ENCODE measurements around the gene SMIM11.
"Not testable (repeated sequence)": the region's sequence is repeated elsewhere in the genome, so short reads cannot be mapped to it uniquely, and the experiment has no call there.

SMIM11 gene

DNA sequence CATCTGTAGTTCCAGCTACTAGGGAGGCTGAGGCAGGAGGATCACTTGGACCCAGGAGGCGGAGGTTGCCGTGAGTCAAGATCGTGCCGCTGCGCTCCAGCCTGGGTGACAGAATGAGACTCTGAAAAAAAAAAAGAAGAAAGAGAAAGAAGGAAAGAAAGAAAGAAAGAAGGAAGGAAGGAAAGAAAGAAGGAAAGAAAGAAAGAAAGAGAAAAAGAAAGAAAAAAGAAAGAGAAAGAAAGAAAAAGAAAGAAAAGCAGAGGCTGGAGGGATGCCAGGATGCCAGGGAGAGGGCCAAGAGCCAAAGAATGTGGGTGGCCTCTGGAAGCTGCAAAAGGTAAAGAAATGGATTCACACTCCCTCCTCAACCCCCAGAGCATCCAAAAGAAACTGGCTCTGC is 19.7 kb upstream of the SMIM11 start:
- DNase-seq (ENCODE audit: low read depth), result no peak

DNA sequence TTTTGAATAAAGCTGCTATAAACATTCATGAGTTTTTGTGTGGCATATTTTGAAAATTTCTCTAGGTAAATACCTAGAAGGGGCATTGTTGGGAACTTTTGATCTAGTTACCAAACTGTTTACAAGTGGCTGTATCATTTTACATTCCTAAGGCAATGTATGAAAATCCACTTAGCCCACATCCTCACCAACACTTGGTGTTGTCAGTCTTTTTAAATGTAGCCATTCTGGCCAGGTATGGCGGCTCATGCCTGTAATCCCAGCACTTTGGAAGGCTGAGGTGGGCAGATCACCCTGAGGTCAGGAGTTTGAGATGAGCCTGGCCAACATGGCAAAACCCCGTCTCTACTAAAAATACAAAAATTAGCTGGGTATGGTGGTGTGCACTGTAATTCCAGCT is 17.4 kb upstream of the SMIM11 start:
- DNase-seq (ENCODE audit: low read depth), result no peak

DNA sequence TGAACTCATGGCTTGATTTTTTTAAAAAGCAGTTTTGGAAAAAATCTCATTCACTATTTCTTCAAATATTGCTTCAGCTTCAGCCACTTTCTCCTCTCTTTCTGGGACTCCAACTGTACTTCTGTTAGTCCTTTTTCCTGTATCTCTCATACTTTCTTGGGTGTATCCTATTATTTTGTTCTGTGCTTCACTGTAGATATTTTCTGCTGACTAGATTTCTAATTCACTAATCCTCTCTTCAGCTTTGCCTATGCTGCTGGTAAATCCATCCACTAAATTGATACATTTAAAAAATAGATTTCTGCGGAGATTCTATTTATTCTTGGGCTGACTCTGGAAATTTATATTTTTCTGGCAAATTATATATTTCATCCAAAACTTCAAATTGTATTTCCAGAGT is 16.4 kb upstream of the SMIM11 start:
- no peak for DNase-seq (ENCODE audit: low read depth)

- no peak for DNase-seq (ENCODE audit: low read depth)
Observed at GRCh38 chr21:34360488-34361241, 14.6 kb upstream of the SMIM11 start.

GRCh38 chr21:34362136-34362444 is 13.2 kb upstream of the SMIM11 start:
- no peak for DNase-seq (ENCODE audit: low read depth)

- DNase-seq (ENCODE audit: low read depth), result no peak
Observed at GRCh38 chr21:34362670-34363069, 12.6 kb upstream of the SMIM11 start.

GRCh38 chr21:34363733-34364132 is 11.6 kb upstream of the SMIM11 start, which contains the start of gene KCNE2:
TSS of gene KCNE2 (plus strand) at chr21:34364006. CDS start at chr21:34370479, 6,473 bp downstream.
- no peak for DNase-seq (ENCODE audit: low read depth)

- DNase-seq (ENCODE audit: low read depth), result no peak
Observed at GRCh38 chr21:34364921-34365320, 10.4 kb upstream of the SMIM11 start.

DNA sequence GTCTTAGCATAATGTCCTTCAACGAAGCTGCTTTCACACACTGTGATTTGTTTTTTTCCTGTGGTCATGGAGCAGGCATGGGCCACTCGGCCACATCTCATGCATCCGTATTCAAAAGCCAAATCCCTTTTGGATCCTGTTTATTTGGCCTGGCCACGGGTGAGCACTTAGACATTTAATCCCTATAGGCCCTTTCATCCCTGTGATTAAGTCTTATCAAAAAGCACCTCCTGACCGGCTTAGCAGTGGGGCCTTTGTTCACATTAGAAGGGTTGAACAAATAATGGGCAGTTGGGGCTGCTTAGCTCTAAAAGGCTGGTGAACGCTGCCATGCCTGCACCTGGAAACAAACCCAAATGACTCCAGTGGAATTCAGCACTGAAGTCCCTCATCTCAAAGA is 9.5 kb upstream of the SMIM11 start:
- no peak for DNase-seq (ENCODE audit: low read depth)

GRCh38 chr21:34367320-34367935 is 7.9 kb upstream of the SMIM11 start:
- no peak for DNase-seq (ENCODE audit: low read depth)

GRCh38 chr21:34369741-34370140 is 5.6 kb upstream of the SMIM11 start:
- DNase-seq (ENCODE audit: low read depth), result no peak

- no peak for DNase-seq (ENCODE audit: low read depth)
Observed at GRCh38 chr21:34372321-34372720, 3.0 kb upstream of the SMIM11 start.

GRCh38 chr21:34374462-34374861 is 845 bp upstream of the SMIM11 start:
- DNase-seq (ENCODE audit: low read depth), result not testable (repeated sequence)

DNA sequence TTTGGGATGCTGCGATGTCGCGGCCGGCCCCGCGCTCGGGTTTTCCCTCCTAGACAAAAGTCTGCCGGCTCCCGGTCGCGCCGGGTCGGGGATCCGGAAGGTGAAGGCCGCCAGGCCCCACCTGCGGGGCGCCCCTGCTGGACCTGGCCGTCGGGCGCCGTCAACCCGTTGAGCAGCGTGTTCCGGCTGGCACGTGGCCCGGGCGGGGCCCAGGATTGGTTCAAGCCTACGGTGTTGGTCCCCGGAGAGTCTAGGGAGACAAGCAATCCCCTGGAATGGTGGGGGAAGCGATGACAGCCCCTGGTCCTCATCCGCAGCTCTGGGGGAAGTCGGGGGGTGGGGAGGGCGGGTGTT is 289 bp downstream of the SMIM11 start:
- not testable (repeated sequence) for DNase-seq (ENCODE audit: low read depth)

- DNase-seq (ENCODE audit: low read depth), result not testable (repeated sequence)
Observed at GRCh38 chr21:34383138-34383537, 7.8 kb downstream of the SMIM11 start.

DNA sequence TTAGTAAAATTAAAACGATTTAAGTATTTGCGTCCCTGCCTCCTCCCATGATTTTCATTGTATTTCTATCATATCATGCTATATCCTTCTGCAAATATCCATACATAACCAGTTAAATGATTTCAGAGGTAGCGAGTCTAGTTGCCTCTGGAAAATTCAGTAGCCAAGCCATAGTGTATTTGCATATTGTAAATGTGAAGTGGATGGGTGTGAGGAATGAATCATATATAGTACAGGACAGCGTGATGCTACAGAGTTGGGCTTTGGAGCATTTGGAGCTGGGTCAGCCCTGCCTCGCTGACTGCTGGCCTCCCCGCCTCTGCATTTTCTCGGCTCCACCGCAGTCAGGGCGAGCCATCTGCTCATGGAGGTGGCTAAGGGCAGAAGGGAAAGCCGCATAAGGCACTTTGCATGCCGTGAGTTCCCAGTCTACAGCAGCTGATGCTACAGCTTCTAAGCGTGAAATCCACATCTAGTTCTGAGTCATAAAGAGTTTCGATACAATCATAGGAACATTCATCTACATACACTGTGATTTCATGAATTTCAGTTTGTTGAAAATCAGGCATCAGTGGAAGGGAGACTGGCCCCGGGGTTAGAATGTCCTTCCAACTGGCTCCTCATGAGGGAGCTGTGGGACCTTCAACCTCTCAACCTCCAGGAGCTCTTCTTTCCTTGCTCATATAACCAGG is 8.6 kb downstream of the SMIM11 start:
- DNase-seq (ENCODE audit: low read depth), result not testable (repeated sequence)

GRCh38 chr21:34400522-34400921 is 25.2 kb downstream of the SMIM11 start:
- DNase-seq (ENCODE audit: low read depth), result not testable (repeated sequence)

- not testable (repeated sequence) for DNase-seq (ENCODE audit: low read depth)
Observed at GRCh38 chr21:34404742-34405141, 29.4 kb downstream of the SMIM11 start.

- not testable (repeated sequence) for DNase-seq (ENCODE audit: low read depth)
Observed at GRCh38 chr21:34405686-34406085, 30.4 kb downstream of the SMIM11 start.

GRCh38 chr21:34406102-34406501 is 30.8 kb downstream of the SMIM11 start:
- not testable (repeated sequence) for DNase-seq (ENCODE audit: low read depth)

GRCh38 chr21:34406676-34407075 is 31.4 kb downstream of the SMIM11 start:
- not testable (repeated sequence) for DNase-seq (ENCODE audit: low read depth)

- not testable (repeated sequence) for DNase-seq (ENCODE audit: low read depth)
Observed at GRCh38 chr21:34407294-34407693, 32.0 kb downstream of the SMIM11 start.

DNA sequence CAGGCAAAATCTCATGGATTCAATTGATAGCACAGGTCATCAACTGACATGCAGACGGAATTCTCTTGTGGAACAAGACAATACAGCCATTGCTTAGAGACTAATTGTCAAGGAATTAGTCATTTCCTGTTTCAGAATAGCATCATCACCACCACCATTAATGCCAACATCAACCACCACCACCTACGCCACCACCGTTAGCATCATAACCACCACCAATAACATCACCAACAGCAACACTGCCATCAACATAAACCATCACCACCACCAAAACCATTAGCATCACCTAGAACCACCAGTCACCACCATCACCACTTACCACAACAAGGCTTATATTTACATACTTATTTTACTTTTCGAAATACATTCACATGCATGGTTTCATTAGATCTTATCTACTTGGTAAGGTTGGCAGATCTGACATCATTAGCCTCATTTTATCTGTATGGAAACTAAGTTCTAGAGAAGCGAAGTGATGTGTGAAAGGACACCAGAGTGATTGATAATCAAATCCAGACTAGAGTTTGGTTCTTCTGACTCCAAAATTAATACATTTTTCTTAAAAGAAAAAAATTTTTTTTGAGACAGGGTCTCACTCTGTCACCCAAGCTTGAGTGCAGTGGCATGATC is 42.3 kb downstream of the SMIM11 start:
- not testable (repeated sequence) for DNase-seq (ENCODE audit: low read depth)

Data from activated T-cell treated with anti-CD3 and anti-CD28 coated beads for 48 hours (primary cell).